HG03175 (cell line): Measurements from ENCODE around the gene ASTN2.

Experiments
- ATAC-seq: cut with Tn5 transposase; IDR thresholded peaks from one replicate; pipeline ENCODE4 v1.9.1; 2021; ENCODE audit warnings: mild to moderate bottlenecking, moderate library complexity; ENCODE audit not compliant: unreplicated experiment

The ASTN2 gene

GRCh38 chr9:116596646-116597045, 818.2 kb downstream of the ASTN2 start:
- ATAC-seq: no peak

GRCh38 chr9:116594547-116594946, 820.3 kb downstream of the ASTN2 start:
- ATAC-seq: no peak

GRCh38 chr9:116592970-116593369, 821.9 kb downstream of the ASTN2 start:
- ATAC-seq: no peak

- peak; percentile 64 for ATAC-seq
Observed at GRCh38 chr9:116589392-116590354, 825.2 kb downstream of the ASTN2 start.

GRCh38 chr9:116587919-116588318, 826.9 kb downstream of the ASTN2 start:
- ATAC-seq: no peak

- ATAC-seq: no peak
Observed at GRCh38 chr9:116585896-116586295, 829.0 kb downstream of the ASTN2 start.

- no peak for ATAC-seq
Observed at GRCh38 chr9:116585204-116585603, 829.7 kb downstream of the ASTN2 start.

- ATAC-seq: no peak
Observed at GRCh38 chr9:116580853-116581252, 834.0 kb downstream of the ASTN2 start.

GRCh38 chr9:116576386-116576785, 838.5 kb downstream of the ASTN2 start:
- ATAC-seq: no peak

- no peak for ATAC-seq
Observed at GRCh38 chr9:116574027-116574679, 840.7 kb downstream of the ASTN2 start.

GRCh38 chr9:116572095-116572748, 842.6 kb downstream of the ASTN2 start:
- peak; percentile 91 for ATAC-seq

- ATAC-seq: no peak
Observed at GRCh38 chr9:116569111-116569510, 845.7 kb downstream of the ASTN2 start.

GRCh38 chr9:116566677-116567488, 848.0 kb downstream of the ASTN2 start:
- ATAC-seq: no peak

- no peak for ATAC-seq
Observed at GRCh38 chr9:116565986-116566385, 848.9 kb downstream of the ASTN2 start.

- ATAC-seq: no peak
Observed at GRCh38 chr9:116564266-116564793, 850.5 kb downstream of the ASTN2 start.

- ATAC-seq: no peak
Observed at GRCh38 chr9:116558818-116559540, 855.9 kb downstream of the ASTN2 start.

- ATAC-seq: no peak
Observed at GRCh38 chr9:116558035-116558434, 856.8 kb downstream of the ASTN2 start.

GRCh38 chr9:116555556-116556155, 859.2 kb downstream of the ASTN2 start:
- ATAC-seq: no peak

GRCh38 chr9:116555119-116555518, 859.7 kb downstream of the ASTN2 start:
- ATAC-seq: no peak
